Peyer's patch (tissue), 4 donors: ENCODE results near the gene RPL38.

Experiments
- POLR2A ChIP-seq, 2 donors: fragments of 450-650 bp; IDR thresholded peaks; one replicate each; pipeline ENCODE4 v1.5.1; 2017; ENCODE audit warnings: antibody characterized with exemption in 2 of 2, mild to moderate bottlenecking in 2 of 2, moderate library complexity in 2 of 2
- TF ChIP-seq, protein P1 (sequence below), 6 experiments: fragments of 450-650 bp in 4 of 6; fragments of 200-600 bp in 2 of 6; sonication (generic) in 1 of 6; IDR thresholded peaks; one replicate each; pipeline ENCODE4 v1.5.1; 2017 to 2019; ENCODE audit warnings: antibody characterized with exemption in 6 of 6, mild to moderate bottlenecking in 3 of 6, moderate library complexity in 1 of 6

DNA sequence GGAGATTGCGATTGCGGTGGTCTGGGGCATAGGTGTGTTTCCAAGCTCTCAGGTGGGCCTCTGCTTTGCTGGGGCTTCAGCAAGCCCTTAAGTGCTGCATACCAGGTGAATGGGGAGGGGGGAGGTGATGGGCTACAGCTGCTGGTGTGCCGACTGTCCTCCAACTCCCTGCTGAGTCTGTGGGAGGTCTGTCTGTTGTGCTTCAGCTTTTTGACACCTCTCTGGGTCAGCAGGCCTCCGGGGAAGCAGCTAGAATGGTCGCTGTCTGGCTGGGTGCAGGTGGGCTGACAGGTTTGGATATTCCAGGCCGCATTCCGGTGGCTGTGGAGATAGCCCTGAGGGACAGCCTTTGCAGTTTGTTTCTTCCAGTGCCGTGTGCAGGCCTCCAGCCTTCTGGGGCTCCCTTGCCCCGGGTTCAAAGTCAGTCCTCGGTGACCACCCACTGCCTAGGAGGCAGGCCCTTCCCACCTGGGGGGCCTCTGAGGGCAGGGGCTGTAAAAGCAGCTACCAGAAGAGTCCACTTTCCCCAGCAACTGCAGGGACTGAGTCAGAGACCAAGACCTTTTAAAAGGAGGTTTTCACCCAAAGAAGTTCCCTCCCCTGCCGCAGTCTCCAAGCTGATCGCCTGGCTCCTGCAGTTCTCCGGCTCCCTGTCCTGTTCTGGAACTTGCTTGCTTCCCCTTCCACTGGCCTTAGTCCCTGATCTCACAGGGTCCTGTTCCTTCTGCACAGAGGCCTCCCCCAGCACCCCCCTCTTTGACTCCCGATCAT is 7.8 kb downstream of the RPL38 start:
- TF ChIP-seq, protein P1, sequence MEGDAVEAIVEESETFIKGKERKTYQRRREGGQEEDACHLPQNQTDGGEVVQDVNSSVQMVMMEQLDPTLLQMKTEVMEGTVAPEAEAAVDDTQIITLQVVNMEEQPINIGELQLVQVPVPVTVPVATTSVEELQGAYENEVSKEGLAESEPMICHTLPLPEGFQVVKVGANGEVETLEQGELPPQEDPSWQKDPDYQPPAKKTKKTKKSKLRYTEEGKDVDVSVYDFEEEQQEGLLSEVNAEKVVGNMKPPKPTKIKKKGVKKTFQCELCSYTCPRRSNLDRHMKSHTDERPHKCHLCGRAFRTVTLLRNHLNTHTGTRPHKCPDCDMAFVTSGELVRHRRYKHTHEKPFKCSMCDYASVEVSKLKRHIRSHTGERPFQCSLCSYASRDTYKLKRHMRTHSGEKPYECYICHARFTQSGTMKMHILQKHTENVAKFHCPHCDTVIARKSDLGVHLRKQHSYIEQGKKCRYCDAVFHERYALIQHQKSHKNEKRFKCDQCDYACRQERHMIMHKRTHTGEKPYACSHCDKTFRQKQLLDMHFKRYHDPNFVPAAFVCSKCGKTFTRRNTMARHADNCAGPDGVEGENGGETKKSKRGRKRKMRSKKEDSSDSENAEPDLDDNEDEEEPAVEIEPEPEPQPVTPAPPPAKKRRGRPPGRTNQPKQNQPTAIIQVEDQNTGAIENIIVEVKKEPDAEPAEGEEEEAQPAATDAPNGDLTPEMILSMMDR (IDR thresholded peaks at IDR 0.05): no peak
- TF ChIP-seq POLR2A (IDR thresholded peaks at IDR 0.05): no peak
